Stomach smooth muscle (tissue), 2 donors: ENCODE results near the gene TSPAN8.
"Not testable (repeated sequence)": the region's sequence is repeated elsewhere in the genome, so short reads cannot be mapped to it uniquely, and the experiment has no call there.

Experiments used
- H3K27ac ChIP-seq: one replicate; pipeline ENCODE4 v1.7.0; 2013; ENCODE audit warnings: mild to moderate bottlenecking, low read length, inconsistent platforms
- H3K27me3 ChIP-seq, 2 donors: one replicate each; pipeline ENCODE4 v1.7.0; 2013; ENCODE audit warnings: low read length in 2 of 2; ENCODE audit not compliant: insufficient read depth in 2 of 2, control insufficient read depth in 1 of 2
- H3K36me3 ChIP-seq, 2 donors: one replicate each; pipeline ENCODE4 v1.7.0; 2013; ENCODE audit warnings: low read length in 2 of 2; ENCODE audit not compliant: control insufficient read depth in 2 of 2, insufficient read depth in 2 of 2
- H3K4me1 ChIP-seq: one replicate; pipeline ENCODE4 v1.7.0; 2013; ENCODE audit warnings: low read length; ENCODE audit not compliant: control insufficient read depth, insufficient read depth
- H3K4me3 ChIP-seq, 2 donors: one replicate each; pipeline ENCODE4 v1.7.0; 2013; ENCODE audit warnings: low read length in 2 of 2
- H3K9ac ChIP-seq, 2 donors: one replicate each; pipeline ENCODE4 v1.7.0; 2013; ENCODE audit warnings: low read length in 2 of 2, mild to moderate bottlenecking in 1 of 2
- H3K9me3 ChIP-seq, 2 donors: one replicate each; pipeline ENCODE4 v1.7.0; 2013; ENCODE audit warnings: low read length in 2 of 2; ENCODE audit not compliant: control insufficient read depth in 2 of 2
- donor health status: healthy.
- donor health status: Pancreatic carcinoma.

The TSPAN8 gene

GRCh38 chr12:71164568-71165197, 6.9 kb upstream of the TSPAN8 start:
- no peak overlapping the region for H3K9ac ChIP-seq

GRCh38 chr12:71164166-71164565, 6.4 kb upstream of the TSPAN8 start:
- no peaks in the 10 kb centered on the region for H3K4me1 ChIP-seq
- H3K9ac ChIP-seq = no peak overlapping the region
- H3K27me3 ChIP-seq = no peaks in the 10 kb centered on the region
- no peaks in the 10 kb centered on the region for H3K36me3 ChIP-seq
- H3K4me3 ChIP-seq = no peak overlapping the region
- H3K27ac ChIP-seq = no peak overlapping the region
- H3K9me3 ChIP-seq = no peaks in the 10 kb centered on the region

More at GRCh38 chr12:71164568-71165197, 6.9 kb upstream of the TSPAN8 start:
- Histone ChIP-seq H3K36me3 (no peaks in the 10 kb centered on the region), H3K4me3 (no peak overlapping the region), H3K27ac (no peak overlapping the region), H3K4me1 (no peaks in the 10 kb centered on the region), H3K27me3 (no peaks in the 10 kb centered on the region), H3K9me3 (no peaks in the 10 kb centered on the region)

GRCh38 chr12:71162832-71163763, 5.3 kb upstream of the TSPAN8 start:
- Histone ChIP-seq H3K27me3 (no peaks in the 10 kb centered on the region), H3K4me3 (no peak overlapping the region), H3K9ac (no peak overlapping the region), H3K36me3 (no peaks in the 10 kb centered on the region), H3K27ac (no peak overlapping the region), H3K9me3 (no peaks in the 10 kb centered on the region), H3K4me1 (no peaks in the 10 kb centered on the region)

- no peaks in the 10 kb centered on the region for H3K4me1 ChIP-seq
- H3K9me3 ChIP-seq = no peaks in the 10 kb centered on the region
- H3K27ac ChIP-seq = no peak overlapping the region
- no peak overlapping the region for H3K4me3 ChIP-seq
- no peaks in the 10 kb centered on the region for H3K27me3 ChIP-seq
- H3K36me3 ChIP-seq = no peaks in the 10 kb centered on the region
- no peak overlapping the region for H3K9ac ChIP-seq
These were observed 3.8 kb upstream of the TSPAN8 start for GRCh38 chr12:71161591-71161990.

GRCh38 chr12:71160585-71160984, 2.8 kb upstream of the TSPAN8 start:
- Histone ChIP-seq H3K27me3 (no peaks in the 10 kb centered on the region), H3K4me1 (no peaks in the 10 kb centered on the region), H3K4me3 (no peak overlapping the region), H3K27ac (no peak overlapping the region), H3K9me3 (no peaks in the 10 kb centered on the region), H3K36me3 (no peaks in the 10 kb centered on the region), H3K9ac (no peak overlapping the region)

- no peak overlapping the region for H3K27ac ChIP-seq
These were observed 2.1 kb upstream of the TSPAN8 start for GRCh38 chr12:71159878-71160277.

GRCh38 chr12:71159264-71159663, 1.5 kb upstream of the TSPAN8 start:
- Histone ChIP-seq H3K36me3 (no peaks in the 10 kb centered on the region), H3K9ac (no peak overlapping the region), H3K4me3 (no peak overlapping the region), H3K27ac (no peak overlapping the region), H3K4me1 (no peaks in the 10 kb centered on the region), H3K27me3 (no peaks in the 10 kb centered on the region), H3K9me3 (no peaks in the 10 kb centered on the region)

More at GRCh38 chr12:71159878-71160277, 2.1 kb upstream of the TSPAN8 start:
- no peaks in the 10 kb centered on the region for H3K4me1 ChIP-seq
- no peaks in the 10 kb centered on the region for H3K9me3 ChIP-seq
- no peaks in the 10 kb centered on the region for H3K36me3 ChIP-seq
- H3K27me3 ChIP-seq = no peaks in the 10 kb centered on the region
- H3K4me3 ChIP-seq = no peak overlapping the region
- H3K9ac ChIP-seq = no peak overlapping the region

- no peaks in the 10 kb centered on the region for H3K9me3 ChIP-seq
- no peaks in the 10 kb centered on the region for H3K4me1 ChIP-seq
- H3K36me3 ChIP-seq = no peaks in the 10 kb centered on the region
- H3K4me3 ChIP-seq = no peak overlapping the region
- H3K27me3 ChIP-seq = no peaks in the 10 kb centered on the region
- no peak overlapping the region for H3K27ac ChIP-seq
- H3K9ac ChIP-seq = no peak overlapping the region
These were observed 623 bp upstream of the TSPAN8 start for GRCh38 chr12:71158361-71158882.

- no peak overlapping the region for H3K27ac ChIP-seq
- H3K4me3 ChIP-seq = no peak overlapping the region
- no peak overlapping the region for H3K9ac ChIP-seq
- no peaks in the 10 kb centered on the region for H3K36me3 ChIP-seq
- no peaks in the 10 kb centered on the region for H3K9me3 ChIP-seq
- no peaks in the 10 kb centered on the region for H3K27me3 ChIP-seq
- H3K4me1 ChIP-seq = no peaks in the 10 kb centered on the region
These were observed 2.6 kb downstream of the TSPAN8 start for GRCh38 chr12:71155225-71155624.

GRCh38 chr12:71152851-71153250, 4.9 kb downstream of the TSPAN8 start:
- Histone ChIP-seq H3K36me3 (no peaks in the 10 kb centered on the region), H3K9me3 (no peaks in the 10 kb centered on the region), H3K9ac (no peak overlapping the region), H3K27ac (no peak overlapping the region), H3K4me1 (no peaks in the 10 kb centered on the region), H3K27me3 (no peaks in the 10 kb centered on the region), H3K4me3 (no peak overlapping the region)

- H3K36me3 ChIP-seq, H3K4me1 ChIP-seq, H3K9me3 ChIP-seq, H3K27ac ChIP-seq, H3K9ac ChIP-seq, H3K27me3 ChIP-seq, H3K4me3 ChIP-seq: not testable (repeated sequence)
These were observed 7.8 kb downstream of the TSPAN8 start for GRCh38 chr12:71150041-71150440.
